Astrocyte (in vitro differentiated cells and primary cell): Measurements from ENCODE around the gene ZNF628. TPM values are rescaled to one million over a fixed set of nuclear protein-coding genes. Genes with fewer than 3 reads are reported as not detected.
"Not testable (repeated sequence)": the region's sequence is repeated elsewhere in the genome, so short reads cannot be mapped to it uniquely, and the experiment has no call there.

ENCODE experiments used
- DNase-seq: peaks from one replicate; pipeline ENCODE4 v3.0.0-alpha.2; 2010; ENCODE audit warnings: low read depth
- FAIRE-seq: peaks from 2 replicates; lab custom pipeline; 2011; peaks lifted over from hg19 to GRCh38; lab: Jason Lieb, UNC
- H2AFZ ChIP-seq: 2 replicates; pipeline ENCODE4 v1.6.0; 2012; ENCODE audit warnings: low read depth, low read length, inconsistent platforms
- H3K27ac ChIP-seq: 2 replicates; pipeline ENCODE4 v1.5.1; 2011; ENCODE audit warnings: low read depth, low read length, inconsistent platforms
- H3K27me3 ChIP-seq: 2 replicates; pipeline ENCODE4 v1.6.0; 2011; ENCODE audit warnings: low read length, inconsistent platforms; ENCODE audit not compliant: insufficient read depth
- H3K36me3 ChIP-seq: 2 replicates; pipeline ENCODE4 v1.5.1; 2011; ENCODE audit warnings: low read length, inconsistent platforms; ENCODE audit not compliant: insufficient read depth
- H3K4me1 ChIP-seq: 2 replicates; pipeline ENCODE4 v1.5.1; 2011; ENCODE audit warnings: low read length, inconsistent platforms; ENCODE audit not compliant: insufficient read depth
- H3K4me2 ChIP-seq: 2 replicates; pipeline ENCODE4 v1.6.0; 2012; ENCODE audit warnings: low read length, inconsistent platforms
- H3K4me3 ChIP-seq: 2 replicates; pipeline ENCODE4 v1.5.1; 2011; ENCODE audit warnings: low read depth, mild to moderate bottlenecking, low read length, inconsistent platforms; ENCODE audit not compliant: insufficient read depth
- H3K79me2 ChIP-seq: 2 replicates; pipeline ENCODE4 v1.6.0; 2012; ENCODE audit warnings: mild to moderate bottlenecking, low read length, inconsistent platforms; ENCODE audit not compliant: insufficient read depth
- H3K9ac ChIP-seq: 2 replicates; pipeline ENCODE4 v1.6.0; 2012; ENCODE audit warnings: mild to moderate bottlenecking, low read length, inconsistent platforms
- H3K9me3 ChIP-seq: 2 replicates; pipeline ENCODE4 v1.5.1; 2012; ENCODE audit warnings: low read depth, mild to moderate bottlenecking, low read length, inconsistent platforms; ENCODE audit not compliant: insufficient read depth
- H4K20me1 ChIP-seq: 2 replicates; pipeline ENCODE4 v1.6.0; 2012; ENCODE audit warnings: low read length, inconsistent platforms; ENCODE audit not compliant: insufficient read depth
- H3K27ac Mint-ChIP-seq: one replicate; pipeline ENCODE4 v1.8.0; 2021; ENCODE audit warnings: mild to moderate bottlenecking, mixed read lengths; ENCODE audit not compliant: unreplicated experiment
- H3K27me3 Mint-ChIP-seq: one replicate; pipeline ENCODE4 v1.8.0; 2021; ENCODE audit warnings: low read depth, mixed read lengths; ENCODE audit not compliant: unreplicated experiment
- H3K36me3 Mint-ChIP-seq: one replicate; pipeline ENCODE4 v1.8.0; 2021; ENCODE audit warnings: low read depth, mixed read lengths; ENCODE audit not compliant: unreplicated experiment
- H3K4me1 Mint-ChIP-seq: one replicate; pipeline ENCODE4 v1.8.0; 2021; ENCODE audit warnings: low read depth, mixed read lengths; ENCODE audit not compliant: unreplicated experiment
- H3K4me3 Mint-ChIP-seq: one replicate; pipeline ENCODE4 v1.8.0; 2021; ENCODE audit warnings: mild to moderate bottlenecking, moderate library complexity, mixed read lengths; ENCODE audit not compliant: unreplicated experiment
- H3K9me3 Mint-ChIP-seq: one replicate; pipeline ENCODE4 v1.8.0; 2021; ENCODE audit warnings: mild to moderate bottlenecking, mixed read lengths; ENCODE audit not compliant: unreplicated experiment
- CTCF ChIP-seq: IDR thresholded peaks from 2 replicates; pipeline ENCODE4 v1.5.1; 2011; ENCODE audit warnings: low read depth, mild to moderate bottlenecking, inconsistent platforms, low read length, moderate library complexity; ENCODE audit not compliant: insufficient read depth
- EZH2 ChIP-seq: IDR thresholded peaks from 2 replicates; pipeline ENCODE4 v1.6.1; 2012; ENCODE audit warnings: mild to moderate bottlenecking, low read length, inconsistent platforms; ENCODE audit not compliant: insufficient read depth
- total RNA-seq: library from RNA; stranded (reverse); gene quantifications from 2 replicates; pipeline ENCODE4 v1.2.1, GENCODE V29; 2021

Gene ZNF628
- total RNA-seq, 1 donor from 2014 or later, result 9.9 TPM

- Mint-ChIP-seq H3K36me3 (no peaks in the 10 kb centered on the region), H3K9me3 (peaks cover 3% of the 10 kb centered on the region), H3K27ac (no peak overlapping the region), H3K4me1 (no peaks in the 10 kb centered on the region), H3K4me3 (no peak overlapping the region), H3K27me3 (peaks cover 55% of the 10 kb centered on the region)
- Histone ChIP-seq H3K9me3 (peaks cover 4% of the 10 kb centered on the region), H3K27me3 (peaks cover 45% of the 10 kb centered on the region), H3K27ac (no peak overlapping the region), H3K4me2 (no peak overlapping the region), H3K9ac (no peak overlapping the region), H3K4me1 (no peaks in the 10 kb centered on the region), H3K4me3 (no peak overlapping the region), H3K36me3 (no peaks in the 10 kb centered on the region), H2AFZ (no peak overlapping the region), H4K20me1 (no peaks in the 10 kb centered on the region), H3K79me2 (no peaks in the 10 kb centered on the region)
- DNase-seq (no peak), FAIRE-seq (no peak)
- TF ChIP-seq CTCF, result no peak
- peak; percentile 4 for TF ChIP-seq EZH2
Observed at GRCh38 chr19:55444646-55445045, 31.8 kb upstream of the ZNF628 start.

GRCh38 chr19:55446060-55446459 is 30.4 kb upstream of the ZNF628 start:
- no peak overlapping the region for H3K9ac ChIP-seq
- no peak for DNase-seq
- H2AFZ ChIP-seq, result no peak overlapping the region
- peaks cover 53% of the 10 kb centered on the region for H3K27me3 Mint-ChIP-seq
- H3K27me3 ChIP-seq, result peaks cover 42% of the 10 kb centered on the region
- H3K27ac Mint-ChIP-seq, result no peak overlapping the region
- no peaks in the 10 kb centered on the region for H3K4me1 ChIP-seq
- no peak for FAIRE-seq
- H3K36me3 ChIP-seq, result no peaks in the 10 kb centered on the region
- H3K36me3 Mint-ChIP-seq, result no peaks in the 10 kb centered on the region
- H3K4me2 ChIP-seq, result no peak overlapping the region
- H3K79me2 ChIP-seq, result no peaks in the 10 kb centered on the region
- no peak overlapping the region for H3K4me3 ChIP-seq
- peaks cover under 1% of the 10 kb centered on the region for H3K9me3 Mint-ChIP-seq
- no peaks in the 10 kb centered on the region for H3K9me3 ChIP-seq
- TF ChIP-seq EZH2 (no peak), CTCF (no peak)
- no peak overlapping the region for H3K4me3 Mint-ChIP-seq
- H3K4me1 Mint-ChIP-seq, result no peaks in the 10 kb centered on the region
- H3K27ac ChIP-seq, result no peak overlapping the region
- no peaks in the 10 kb centered on the region for H4K20me1 ChIP-seq

GRCh38 chr19:55447421-55448174 is 28.8 kb upstream of the ZNF628 start:
- FAIRE-seq (no peak), DNase-seq (no peak)
- no peaks in the 10 kb centered on the region for H3K4me1 Mint-ChIP-seq
- Histone ChIP-seq H4K20me1 (no peaks in the 10 kb centered on the region), H3K4me1 (no peaks in the 10 kb centered on the region), H3K9me3 (no peaks in the 10 kb centered on the region), H3K9ac (no peak overlapping the region), H3K4me3 (no peak overlapping the region), H3K36me3 (no peaks in the 10 kb centered on the region), H3K79me2 (no peaks in the 10 kb centered on the region), H3K27ac (no peak overlapping the region), H3K27me3 (peaks cover 44% of the 10 kb centered on the region), H2AFZ (no peak overlapping the region), H3K4me2 (no peak overlapping the region)
- H3K9me3 Mint-ChIP-seq, result no peaks in the 10 kb centered on the region
- TF ChIP-seq CTCF (no peak), EZH2 (no peak)
- no peaks in the 10 kb centered on the region for H3K36me3 Mint-ChIP-seq
- H3K4me3 Mint-ChIP-seq, result no peak overlapping the region
- peaks cover 48% of the 10 kb centered on the region for H3K27me3 Mint-ChIP-seq
- H3K27ac Mint-ChIP-seq, result no peak overlapping the region

- not testable (repeated sequence) for H3K27ac Mint-ChIP-seq, H3K36me3 Mint-ChIP-seq, DNase-seq, H4K20me1 ChIP-seq, H3K36me3 ChIP-seq, H3K79me2 ChIP-seq, H3K9ac ChIP-seq, H3K4me1 Mint-ChIP-seq, H3K9me3 ChIP-seq, H3K9me3 Mint-ChIP-seq, H3K4me2 ChIP-seq, H3K27ac ChIP-seq, H2AFZ ChIP-seq, H3K4me3 ChIP-seq, H3K4me1 ChIP-seq, FAIRE-seq, H3K4me3 Mint-ChIP-seq
- peaks cover 44% of the 10 kb centered on the region for H3K27me3 Mint-ChIP-seq
- H3K27me3 ChIP-seq, result peaks cover 44% of the 10 kb centered on the region
Observed at GRCh38 chr19:55448175-55448490, 28.3 kb upstream of the ZNF628 start.
